Epithelial cell of proximal tubule (primary cell): ENCODE results near the gene SNUPN. TPM values are rescaled to one million over a fixed set of nuclear protein-coding genes. Genes with fewer than 3 reads are reported as not detected.
A peak's percentile ranks its signal among the peaks of the same experiment; 100 is the strongest.
"Not testable (repeated sequence)": the region's sequence is repeated elsewhere in the genome, so short reads cannot be mapped to it uniquely, and the experiment has no call there.

Experiments
- DNase-seq: peaks from one replicate; pipeline ENCODE4 v3.0.0-alpha.2; 2011; ENCODE audit warnings: low read depth
- H3K4me3 ChIP-seq: 2 replicates; pipeline ENCODE4 v1.5.1; 2011; ENCODE audit warnings: low read depth, mild to moderate bottlenecking, low read length
- CTCF ChIP-seq: conservative IDR thresholded peaks from 2 replicates; pipeline ENCODE4 v1.5.1; 2012; ENCODE audit warnings: low read depth, mild to moderate bottlenecking, low read length
- total RNA-seq: library from RNA; depleted of rRNA; stranded (reverse); fragments of >200 nt; gene quantifications from 2 replicates; pipeline ENCODE4 v1.2.3, GENCODE V29; 2015

The SNUPN gene
- total RNA-seq, 1 donor from 2014 or later = 23.8 TPM

GRCh38 chr15:75640483-75641178 lies 15.1 kb upstream of the SNUPN start:
- peak; percentile 43 for TF ChIP-seq CTCF
- H3K4me3 ChIP-seq = peak overlapping the region; percentile 89
- no peak for DNase-seq

- DNase-seq = peak; percentile 76
- H3K4me3 ChIP-seq = peak within 1 kb of the TSS; percentile 89
- TF ChIP-seq CTCF = no peak
Measured at GRCh38 chr15:75639709-75640482, 14.4 kb upstream of the SNUPN start, which contains the start of gene IMP3. Gene IMP3 (minus strand): TSS chr15:75640224. CDS start chr15:75640168, 56 bp downstream.

GRCh38 chr15:75639191-75639708 lies 13.7 kb upstream of the SNUPN start:
- H3K4me3 ChIP-seq = peak overlapping the region; percentile 89
- no peak for TF ChIP-seq CTCF
- no peak for DNase-seq

- DNase-seq = no peak
- no peak for TF ChIP-seq CTCF
- no peak overlapping the region for H3K4me3 ChIP-seq
Measured at GRCh38 chr15:75637245-75638009, 11.9 kb upstream of the SNUPN start.

GRCh38 chr15:75636026-75636425 lies 10.5 kb upstream of the SNUPN start:
- TF ChIP-seq CTCF = no peak
- DNase-seq = no peak
- no peak overlapping the region for H3K4me3 ChIP-seq

- DNase-seq, H3K4me3 ChIP-seq: not testable (repeated sequence)
Measured at GRCh38 chr15:75633922-75634321, 8.4 kb upstream of the SNUPN start.

- no peak for TF ChIP-seq CTCF
- H3K4me3 ChIP-seq = no peak overlapping the region
- no peak for DNase-seq
Measured at GRCh38 chr15:75631935-75632334, 6.4 kb upstream of the SNUPN start.
